ENCODE measurements around the gene HLA-DPB1.
"Not testable (repeated sequence)": the region's sequence is repeated elsewhere in the genome, so short reads cannot be mapped to it uniquely, and the experiment has no call there.

HLA-DPB1 gene

DNA sequence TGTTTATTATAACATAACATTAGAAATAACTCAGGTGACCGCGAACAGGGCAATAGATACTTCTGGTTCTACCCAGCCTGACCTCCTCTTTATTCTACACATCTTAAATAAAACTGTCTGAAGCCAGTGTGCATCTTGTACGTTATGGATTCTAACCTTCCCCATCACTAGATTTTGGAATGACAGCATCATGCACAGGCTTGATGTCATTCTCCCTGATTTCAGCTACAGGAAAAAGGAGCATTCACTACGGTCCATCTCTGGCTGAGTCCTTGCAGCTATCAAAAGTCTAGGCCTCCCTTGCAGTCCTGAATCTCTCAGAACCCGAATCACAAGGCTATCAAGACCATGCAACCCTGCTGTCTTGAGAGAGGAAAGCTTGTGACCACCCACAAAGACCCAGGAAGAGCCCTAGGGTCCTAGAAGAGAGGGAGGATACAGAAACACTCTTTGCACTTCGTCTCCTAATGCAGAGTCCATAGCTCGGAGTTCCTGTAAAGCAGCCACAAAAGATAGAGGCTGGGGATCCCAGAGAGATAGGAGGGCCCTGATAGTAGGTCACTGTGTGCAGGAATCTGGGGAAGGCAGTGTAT, 3.2 kb upstream of the HLA-DPB1 start:
- DNase-seq = no peak

DNA sequence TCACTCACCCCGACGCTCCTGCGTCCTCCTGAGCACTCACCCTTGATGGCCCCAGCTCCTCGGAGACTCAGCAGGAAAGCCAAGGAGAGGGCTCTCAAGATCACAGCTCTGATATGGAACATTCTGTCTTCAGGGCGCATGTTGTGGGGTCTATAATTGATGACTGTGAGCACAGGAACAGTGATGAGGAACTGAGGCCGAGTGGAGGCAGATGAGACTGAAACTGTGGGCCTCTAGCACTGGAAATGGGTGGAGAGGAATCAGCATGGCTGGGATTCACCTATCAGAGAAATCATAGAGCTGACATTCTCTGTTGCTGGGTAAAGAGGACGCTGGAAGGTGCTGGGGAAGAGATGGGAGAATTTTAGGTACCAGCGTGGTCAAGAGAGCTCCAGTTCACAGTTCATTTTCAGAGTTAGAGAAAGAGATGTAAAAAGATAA, 2.3 kb upstream of the HLA-DPB1 start, which contains the start of gene HLA-DPA1:
HLA-DPA1 (minus strand) TSS at position 219 of the 441 bp plus-strand sequence.
- DNase-seq = no peak

DNA sequence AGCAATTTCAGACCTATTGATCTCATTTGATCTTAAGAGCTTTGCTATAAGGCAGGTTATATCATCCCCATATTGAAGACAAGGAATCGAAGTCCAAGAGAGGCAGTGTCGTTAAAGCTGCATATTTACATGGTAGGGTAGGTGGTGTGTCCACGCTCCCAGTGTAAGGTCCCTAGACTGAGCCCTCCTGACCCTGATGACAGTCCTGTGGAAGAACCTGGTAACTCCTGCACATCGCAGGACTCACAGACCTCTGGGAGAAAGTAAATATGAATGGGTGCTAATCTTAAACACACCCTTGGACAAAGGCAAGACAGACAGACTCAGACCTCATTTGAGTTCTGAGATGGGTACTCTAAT, 602 bp upstream of the HLA-DPB1 start:
- no peak for DNase-seq

DNA sequence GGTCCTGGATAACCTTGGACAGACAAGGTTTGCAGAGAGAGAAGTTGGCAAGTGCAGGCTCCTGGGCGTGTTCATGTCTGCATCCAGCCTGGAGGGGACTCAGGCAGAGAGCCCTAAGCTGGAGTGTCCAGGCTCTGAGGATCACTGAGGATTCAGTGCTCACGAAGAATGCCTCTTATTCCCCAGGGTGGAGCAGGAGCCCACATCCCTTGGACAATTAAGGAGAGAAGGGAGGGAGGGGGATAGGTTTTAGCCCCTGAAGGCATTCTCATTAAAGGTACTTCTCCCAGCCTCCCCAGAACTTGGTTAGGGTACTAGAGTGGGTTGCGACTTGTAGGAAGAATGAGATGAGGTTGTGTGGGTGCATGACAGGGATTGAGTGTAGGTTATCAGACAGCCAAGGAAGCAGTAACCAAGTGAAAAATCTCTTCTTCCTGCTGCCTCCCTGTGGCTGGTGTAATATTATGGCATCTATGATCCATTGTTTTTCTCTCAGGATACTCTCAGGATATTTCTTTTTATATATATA, 680 bp downstream of the HLA-DPB1 start:
- no peak for DNase-seq

DNA sequence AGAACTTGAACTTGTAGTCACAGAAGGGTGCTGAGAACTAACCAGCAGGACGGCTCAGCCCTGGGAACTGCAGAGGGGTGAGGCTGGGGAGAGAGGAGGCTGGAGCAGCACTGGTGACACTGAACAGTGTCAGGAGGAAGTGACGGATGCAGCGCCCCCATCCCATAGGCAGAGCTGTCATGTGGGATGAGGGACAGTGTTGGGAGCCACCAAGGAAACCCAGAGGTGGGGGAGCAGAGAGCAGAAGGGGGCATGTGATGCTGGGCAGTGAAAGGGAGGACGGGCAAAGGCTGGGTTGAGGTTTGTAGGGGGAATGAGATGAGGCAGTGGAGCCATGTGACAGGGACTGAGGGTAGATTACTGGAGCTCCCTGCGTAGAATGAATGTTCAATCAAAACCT, 2.1 kb downstream of the HLA-DPB1 start:
- no peak for DNase-seq

DNA sequence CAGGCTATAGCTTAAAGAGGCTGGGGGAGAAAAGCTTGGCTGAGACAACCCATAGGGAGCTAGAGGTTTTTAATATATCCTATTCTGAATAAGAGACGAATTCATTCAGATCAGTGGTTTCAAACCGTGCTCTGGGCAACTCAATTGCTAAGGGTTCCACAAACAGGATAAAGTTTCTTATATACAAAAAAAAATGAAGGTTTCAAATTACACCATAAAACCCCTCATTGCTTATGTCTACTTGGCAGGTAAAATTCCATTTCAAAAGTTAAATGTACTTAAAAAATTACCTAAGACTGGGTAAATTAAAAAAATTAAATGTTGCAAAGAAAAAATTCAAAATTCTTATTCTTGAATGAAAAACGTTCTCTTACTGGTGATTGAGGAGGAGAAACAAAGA, 2.7 kb downstream of the HLA-DPB1 start:
- no peak for DNase-seq

DNA sequence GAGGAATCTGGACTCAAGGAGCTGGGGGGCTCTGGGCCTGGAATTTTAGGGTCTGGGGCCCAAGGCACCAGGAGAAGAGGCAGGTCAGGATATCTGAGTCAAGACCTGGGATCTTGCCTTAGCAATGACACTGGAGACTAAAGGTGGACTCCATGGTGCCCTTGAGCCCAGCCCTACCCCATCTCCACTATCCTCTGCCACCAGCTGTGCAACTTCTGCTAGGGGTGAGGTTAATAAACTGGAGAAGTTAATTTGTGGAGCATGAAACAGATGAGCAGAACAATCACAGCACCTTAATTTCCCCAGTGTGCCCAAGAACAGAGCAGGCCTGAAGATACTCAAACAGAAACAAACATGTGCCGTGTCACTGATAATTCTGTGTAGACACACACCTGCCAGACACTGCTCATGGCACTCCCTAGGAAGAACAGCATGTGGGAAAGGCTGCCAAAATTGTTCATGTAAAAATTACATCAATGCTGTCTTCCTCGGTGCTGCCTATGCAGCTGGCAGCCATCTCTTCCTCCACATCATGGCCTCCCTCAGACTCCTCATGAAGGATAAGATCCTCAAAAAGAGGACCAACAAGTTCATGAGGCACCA, 3.2 kb downstream of the HLA-DPB1 start:
- no peak for DNase-seq

DNA sequence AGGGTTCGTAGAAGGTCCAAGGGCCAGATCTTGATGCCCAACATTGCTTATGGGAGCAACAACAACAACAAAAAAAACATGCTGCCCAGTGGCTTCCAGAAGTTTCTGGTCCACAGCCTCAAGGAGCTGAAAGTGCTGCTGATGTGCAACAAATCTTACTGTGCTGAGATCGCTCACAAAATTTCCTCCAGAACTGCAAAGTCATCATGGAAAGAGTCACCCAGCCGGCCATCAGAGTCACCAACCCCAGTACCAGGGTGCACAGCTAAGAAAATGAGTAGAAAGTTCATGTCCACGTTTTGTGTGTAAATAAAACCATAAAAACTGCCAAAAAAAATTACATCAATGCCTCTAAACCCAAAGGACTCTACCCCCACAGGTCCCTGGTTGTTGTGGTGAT, 3.8 kb downstream of the HLA-DPB1 start:
- no peak for DNase-seq

DNA sequence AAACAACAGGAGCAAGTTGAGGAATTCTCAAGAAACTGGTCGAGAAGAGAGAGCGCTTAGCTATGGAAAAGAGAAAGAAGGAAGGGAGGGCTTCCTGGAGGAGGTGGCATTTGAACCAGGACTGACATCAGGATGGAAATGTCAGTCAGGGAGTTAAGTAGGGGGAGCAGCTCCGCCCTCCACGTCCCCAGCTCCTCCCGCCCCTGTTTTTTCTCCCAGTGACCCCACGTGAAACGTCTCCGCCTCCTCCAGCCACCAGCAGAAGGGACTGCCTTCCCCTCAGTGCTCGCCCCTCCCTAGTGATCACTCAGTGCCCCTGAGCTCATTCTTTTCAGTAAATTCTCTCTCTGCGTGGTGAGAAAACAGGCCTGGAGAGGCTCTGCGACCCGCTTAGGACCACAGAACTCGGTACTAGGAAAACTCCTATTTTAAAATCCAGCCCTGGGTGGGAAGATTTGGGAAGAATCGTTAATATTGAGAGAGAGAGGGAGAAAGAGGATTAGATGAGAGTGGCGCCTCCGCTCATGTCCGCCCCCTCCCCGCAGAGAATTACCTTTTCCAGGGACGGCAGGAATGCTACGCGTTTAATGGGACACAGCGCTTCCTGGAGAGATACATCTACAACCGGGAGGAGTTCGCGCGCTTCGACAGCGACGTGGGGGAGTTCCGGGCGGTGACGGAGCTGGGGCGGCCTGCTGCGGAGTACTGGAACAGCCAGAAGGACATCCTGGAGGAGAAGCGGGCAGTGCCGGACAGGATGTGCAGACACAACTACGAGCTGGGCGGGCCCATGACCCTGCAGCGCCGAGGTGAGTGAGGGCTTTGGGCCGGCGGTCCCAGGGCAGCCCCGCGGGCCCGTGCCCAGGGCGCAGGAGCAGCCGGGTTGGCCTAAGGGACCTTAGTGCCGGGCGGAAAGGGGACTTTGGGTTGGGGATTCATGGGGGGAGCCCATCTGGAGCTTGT, 4.6 kb downstream of the HLA-DPB1 start:
- no peak for DNase-seq

DNA sequence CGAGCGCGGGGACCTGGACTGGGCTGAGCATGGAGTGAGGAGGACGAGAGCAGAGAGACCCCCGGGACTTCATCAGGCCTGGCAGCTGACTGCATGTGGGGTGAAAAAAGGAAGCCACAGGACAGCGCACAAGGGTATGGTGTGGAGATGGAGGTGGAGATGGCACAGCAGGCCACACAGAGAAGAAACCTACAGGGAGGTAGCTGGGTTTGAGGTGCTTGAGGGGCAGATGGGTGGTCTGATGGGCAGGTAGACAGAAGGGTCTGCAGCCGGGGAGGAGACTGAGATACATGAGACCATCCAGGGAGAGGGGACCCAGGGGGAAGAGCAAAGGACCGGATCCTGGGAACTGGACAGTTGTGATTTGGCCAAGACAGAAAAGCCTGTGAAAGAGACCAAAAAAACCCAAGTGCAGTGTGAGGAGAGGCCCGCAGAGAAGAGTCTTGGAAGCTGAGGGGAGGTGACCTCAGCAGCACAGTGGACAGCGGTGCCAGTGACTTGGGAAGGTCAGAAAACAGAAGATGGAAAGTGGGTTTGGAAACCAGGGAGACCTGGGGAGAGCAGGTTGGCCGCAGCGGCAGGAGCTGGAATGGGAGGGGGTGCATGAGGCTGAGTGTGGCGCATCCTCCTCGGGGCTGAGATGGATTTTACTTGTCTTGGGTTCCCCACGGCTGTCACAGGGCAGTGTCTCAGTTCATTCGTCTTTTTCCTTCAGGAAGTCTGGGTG, 5.5 kb downstream of the HLA-DPB1 start:
- no peak for DNase-seq

DNA sequence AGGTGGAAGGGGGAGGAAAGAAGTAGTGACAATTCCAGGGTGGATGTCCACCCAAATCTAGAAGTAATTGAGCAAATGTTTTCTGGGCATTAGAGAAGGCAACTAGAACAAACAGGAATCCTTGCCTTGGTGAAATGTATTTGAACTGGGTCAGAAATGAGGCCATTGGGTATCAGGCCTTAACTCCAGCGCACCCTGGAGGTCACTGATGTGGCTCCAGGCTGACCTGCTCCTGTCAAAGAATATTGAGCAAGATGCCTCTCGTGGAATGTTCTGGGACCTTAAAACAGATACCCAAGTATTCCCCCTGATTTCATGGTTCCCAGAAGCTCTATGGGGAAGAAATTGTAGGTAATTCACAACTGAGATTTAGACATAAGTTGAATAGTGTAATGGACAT, 6.9 kb downstream of the HLA-DPB1 start:
- no peak for DNase-seq

DNA sequence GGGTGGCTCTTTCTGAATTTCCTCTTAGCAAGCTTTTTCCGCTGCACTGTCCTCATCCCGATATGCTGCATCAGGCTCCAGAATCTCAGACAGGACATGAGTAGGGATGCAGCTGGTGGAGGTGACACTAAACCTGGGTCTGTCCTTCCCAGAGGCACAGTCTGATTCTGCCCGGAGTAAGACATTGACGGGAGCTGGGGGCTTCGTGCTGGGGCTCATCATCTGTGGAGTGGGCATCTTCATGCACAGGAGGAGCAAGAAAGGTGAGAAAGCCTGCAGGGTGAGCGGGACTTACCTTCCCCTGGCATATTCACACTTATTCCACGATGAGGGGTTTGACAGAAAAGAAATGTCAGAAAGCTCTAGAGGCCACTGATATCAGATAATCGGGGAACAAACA, 9.8 kb downstream of the HLA-DPB1 start:
- DNase-seq = no peak

DNA sequence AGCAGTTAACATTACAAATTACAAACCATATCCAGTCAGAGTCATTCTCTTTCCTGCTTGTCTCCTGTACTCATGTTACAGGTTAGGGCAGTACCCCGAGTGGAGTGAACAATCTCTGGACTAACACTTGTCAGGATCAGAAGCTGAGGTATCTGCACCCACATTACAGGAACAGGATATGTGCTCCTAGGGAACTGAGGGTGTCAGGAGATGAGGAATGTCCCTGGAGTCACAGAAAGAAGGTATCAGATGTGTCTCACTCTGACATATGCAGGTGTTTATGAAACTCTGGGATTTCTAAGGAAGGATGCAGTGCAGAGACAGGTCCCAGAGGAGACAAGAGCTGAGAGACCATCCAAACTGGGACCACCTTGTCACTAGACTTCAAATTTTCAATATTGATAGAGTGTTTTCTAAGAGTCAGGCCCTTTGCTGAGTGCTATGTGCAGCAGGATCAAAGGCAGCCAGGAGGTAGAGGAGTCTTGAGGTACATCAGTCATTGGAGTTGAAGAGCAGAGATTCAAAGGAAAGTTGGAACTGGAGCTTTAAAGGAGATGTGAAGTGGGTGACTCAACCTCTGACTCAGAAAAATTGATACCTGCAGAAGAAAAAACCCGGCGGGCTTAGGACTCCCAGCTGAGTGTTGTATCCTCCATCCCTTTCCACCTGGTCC, 12.6 kb downstream of the HLA-DPB1 start:
- DNase-seq = no peak

DNA sequence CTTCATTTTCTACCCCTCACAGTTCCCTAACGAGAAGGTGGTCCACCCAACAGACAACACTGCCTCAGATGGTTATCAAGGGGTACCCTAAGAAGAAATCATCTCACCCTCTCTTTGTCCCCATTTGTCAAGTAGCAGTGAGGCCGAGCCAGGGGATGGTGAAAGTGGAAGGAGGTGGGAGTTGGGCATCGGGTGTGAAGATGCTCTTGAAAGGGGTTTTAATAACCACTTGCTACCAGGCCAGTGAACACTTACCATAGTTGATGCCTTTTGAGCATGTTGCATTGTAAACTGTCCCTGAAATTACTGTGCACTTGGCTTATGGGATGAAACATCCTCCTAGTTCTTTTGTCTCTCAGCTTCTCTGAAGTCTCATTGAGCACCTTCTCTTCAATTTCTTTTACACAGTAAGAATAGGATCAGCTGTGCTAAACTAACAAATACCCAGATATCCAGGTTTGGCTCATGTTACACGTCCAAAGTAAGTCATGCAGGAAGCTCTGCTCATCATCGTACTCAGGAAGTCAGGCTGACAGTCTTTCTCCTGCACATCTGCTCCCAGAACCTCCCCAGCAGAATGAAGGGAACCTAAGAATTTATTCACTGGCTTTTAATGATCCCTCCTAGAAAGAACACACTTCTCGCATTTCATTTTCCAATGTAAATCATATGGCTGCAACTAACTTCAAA, 13.3 kb downstream of the HLA-DPB1 start:
- no peak for DNase-seq

DNA sequence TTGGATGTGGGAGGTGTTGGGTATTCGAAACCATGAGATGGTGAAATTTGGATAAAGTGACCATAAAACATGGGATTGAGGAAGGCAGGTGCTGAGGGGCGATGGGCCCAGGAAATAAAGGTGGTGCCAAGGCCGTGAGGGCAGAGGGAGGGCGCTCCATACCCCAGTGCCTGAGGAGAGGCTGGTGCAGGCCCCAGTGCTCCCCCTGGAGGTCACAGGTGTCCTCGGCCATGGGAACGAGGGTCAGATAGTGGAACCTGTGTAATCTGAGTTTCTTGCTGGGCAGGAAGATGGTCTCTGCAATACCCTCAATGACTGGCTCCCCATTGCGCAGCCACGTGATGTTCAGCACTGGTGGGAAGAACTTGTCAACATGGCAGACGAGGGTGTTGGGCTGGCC, 16.2 kb downstream of the HLA-DPB1 start:
- DNase-seq = peak in 3 of 4 experiments; percentile 3 to 46 (median 29)

DNA sequence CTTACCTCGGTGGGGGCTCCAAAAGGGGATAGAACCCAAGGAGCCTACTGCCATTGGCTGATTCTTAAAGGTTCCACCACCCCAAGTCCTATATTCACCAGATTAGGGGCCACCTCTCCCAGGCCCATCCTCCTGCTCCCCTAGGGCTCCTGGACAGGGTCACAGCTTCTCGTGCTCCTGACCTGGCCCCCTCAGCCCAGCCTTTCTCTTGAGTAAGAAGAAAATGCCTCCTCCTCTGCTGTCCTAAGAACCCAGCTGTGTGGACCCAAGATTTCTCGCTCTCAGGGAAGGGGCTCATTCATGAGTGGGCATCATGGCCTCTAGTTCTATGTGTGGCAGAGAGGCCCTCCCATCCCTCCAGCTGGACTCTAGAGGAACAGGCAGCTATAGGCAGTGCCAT, 16.6 kb downstream of the HLA-DPB1 start:
- no peak for DNase-seq

DNA sequence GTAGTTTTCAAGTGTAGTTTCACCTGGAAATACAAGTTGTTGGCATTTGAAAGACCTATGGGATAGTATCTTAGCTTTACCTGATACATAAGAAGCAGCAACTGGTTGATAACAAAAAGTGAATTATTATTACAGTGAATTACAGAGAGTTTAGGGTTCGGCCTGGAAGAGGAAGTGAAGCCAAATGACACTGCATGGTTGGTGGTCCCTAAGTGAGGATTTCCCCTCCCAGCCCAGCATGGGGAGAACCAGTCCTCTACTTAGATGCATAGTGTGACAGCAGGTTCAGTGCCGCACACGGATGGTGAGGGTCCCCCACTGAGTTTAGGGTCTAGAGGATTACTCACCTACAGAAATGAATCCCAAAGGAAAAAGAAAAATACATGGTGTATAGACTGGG, 18.1 kb downstream of the HLA-DPB1 start:
- no peak for DNase-seq

DNA sequence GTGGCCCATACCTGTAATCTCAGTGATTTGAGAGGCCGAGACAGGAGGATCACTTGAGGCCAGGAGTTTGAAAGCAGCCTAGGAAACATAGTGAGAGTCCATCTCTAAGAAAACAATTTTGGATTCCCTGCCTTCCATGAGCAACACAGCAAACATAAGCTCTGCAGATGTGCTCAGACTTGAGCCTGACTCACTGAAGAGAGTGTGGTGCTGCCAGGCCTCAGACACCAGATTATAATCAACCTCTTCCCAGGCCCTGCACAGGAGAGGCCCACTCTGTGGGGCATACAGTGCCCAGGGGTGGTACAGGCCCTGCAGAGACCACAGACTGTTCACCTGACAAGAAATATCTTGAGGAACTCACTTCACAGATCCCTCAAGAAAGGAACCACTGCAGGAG, 19.9 kb downstream of the HLA-DPB1 start:
- no peak for DNase-seq

DNA sequence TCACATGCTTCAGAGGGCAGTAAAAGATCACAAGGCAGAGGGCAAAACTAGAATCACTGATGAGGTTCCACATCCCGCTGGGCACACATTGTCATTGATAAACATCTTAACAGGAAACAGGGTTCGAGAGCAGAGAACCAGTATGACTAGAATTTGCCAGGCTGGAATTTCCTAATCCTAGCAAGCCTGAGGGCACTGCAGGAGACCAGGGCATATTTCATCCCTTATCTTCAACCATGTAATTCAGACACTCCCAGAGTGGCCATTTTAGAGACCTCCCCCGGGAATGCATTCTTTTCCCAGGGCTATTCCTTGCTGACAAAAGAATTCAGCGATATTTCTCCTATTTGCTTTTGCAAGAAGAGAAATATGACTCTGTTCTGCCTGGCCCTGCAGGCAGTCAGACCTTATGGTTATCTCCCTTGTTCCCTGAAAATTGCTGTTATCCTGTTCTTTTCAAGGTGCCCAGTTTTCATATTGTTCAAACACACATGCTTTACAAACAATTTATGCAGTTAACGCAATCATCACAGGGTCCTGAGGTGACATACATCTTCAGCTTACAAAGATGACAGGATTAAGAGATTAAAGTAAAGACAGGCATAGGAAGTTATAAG, 25.4 kb downstream of the HLA-DPB1 start:
- DNase-seq = not testable (repeated sequence)

DNA sequence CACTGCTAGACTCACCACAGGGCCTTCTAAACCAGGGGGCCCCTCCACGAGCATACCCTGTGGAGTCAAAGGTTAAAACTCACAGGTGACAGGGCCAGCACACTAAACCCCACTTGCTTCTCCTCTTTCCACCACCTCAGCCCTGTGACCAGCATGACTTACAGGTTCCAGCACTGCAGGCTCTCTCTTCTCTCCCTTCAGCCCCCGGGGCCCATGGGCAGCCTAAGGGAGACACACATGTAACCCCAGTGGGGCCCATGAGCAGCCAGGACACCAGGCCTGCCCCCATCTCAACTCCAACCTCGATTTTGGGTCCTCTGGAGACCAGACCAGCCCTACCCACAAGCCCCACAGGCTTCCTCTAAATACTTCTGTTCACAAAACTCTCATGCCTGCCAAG, 28.0 kb downstream of the HLA-DPB1 start:
- no peak for DNase-seq

DNA sequence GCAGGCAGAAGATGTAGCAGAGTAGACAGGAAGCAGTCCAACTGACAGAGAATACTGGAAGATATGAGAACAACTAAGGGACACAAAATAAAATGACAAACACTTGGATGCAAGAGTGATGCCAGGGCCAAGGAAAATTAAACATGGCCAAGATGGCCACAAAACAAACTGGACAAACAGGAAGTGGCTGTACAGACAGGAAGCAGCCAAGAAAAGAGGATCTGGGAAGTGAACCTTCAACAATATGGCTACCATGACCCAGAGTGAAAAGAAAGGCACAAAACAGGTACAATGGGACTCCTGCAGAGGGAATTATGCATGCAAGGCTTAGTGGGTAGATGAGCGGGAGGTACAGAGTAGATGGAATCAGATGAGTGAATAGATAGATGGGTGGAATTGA, 29.1 kb downstream of the HLA-DPB1 start:
- no peak for DNase-seq
